Muscle layer of duodenum (tissue), 2 donors: ENCODE measurements around the gene ZNF827.
A peak's percentile ranks its signal among the peaks of the same experiment; 100 is the strongest.

Experiments used
- H3K27ac ChIP-seq: one replicate; pipeline ENCODE4 v1.7.0; 2013; ENCODE audit warnings: mild to moderate bottlenecking, low read length
- H3K27me3 ChIP-seq: one replicate; pipeline ENCODE4 v1.7.0; 2013; ENCODE audit warnings: low read depth, mild to moderate bottlenecking, control low read depth, low read length
- H3K36me3 ChIP-seq, 2 donors: one replicate each; pipeline ENCODE4 v1.7.0; 2013; ENCODE audit warnings: low read length in 2 of 2, control low read depth in 1 of 2, mild to moderate bottlenecking in 1 of 2; ENCODE audit not compliant: insufficient read depth in 2 of 2, control insufficient read depth in 1 of 2
- H3K4me1 ChIP-seq, 2 donors: one replicate each; pipeline ENCODE4 v1.7.0; 2013; ENCODE audit warnings: low read length in 2 of 2, mild to moderate bottlenecking in 2 of 2, control low read depth in 1 of 2, moderate library complexity in 1 of 2; ENCODE audit not compliant: insufficient read depth in 2 of 2, control insufficient read depth in 1 of 2
- H3K4me3 ChIP-seq, 2 donors: one replicate each; pipeline ENCODE4 v1.7.0; 2013; ENCODE audit warnings: low read length in 2 of 2, low read depth in 1 of 2, mild to moderate bottlenecking in 1 of 2
- H3K9me3 ChIP-seq, 2 donors: one replicate each; pipeline ENCODE4 v1.7.0; 2013; ENCODE audit warnings: low read length in 2 of 2, control low read depth in 1 of 2, mild to moderate bottlenecking in 1 of 2; ENCODE audit not compliant: control insufficient read depth in 1 of 2
- donor health status: healthy.

Gene ZNF827, protein sequence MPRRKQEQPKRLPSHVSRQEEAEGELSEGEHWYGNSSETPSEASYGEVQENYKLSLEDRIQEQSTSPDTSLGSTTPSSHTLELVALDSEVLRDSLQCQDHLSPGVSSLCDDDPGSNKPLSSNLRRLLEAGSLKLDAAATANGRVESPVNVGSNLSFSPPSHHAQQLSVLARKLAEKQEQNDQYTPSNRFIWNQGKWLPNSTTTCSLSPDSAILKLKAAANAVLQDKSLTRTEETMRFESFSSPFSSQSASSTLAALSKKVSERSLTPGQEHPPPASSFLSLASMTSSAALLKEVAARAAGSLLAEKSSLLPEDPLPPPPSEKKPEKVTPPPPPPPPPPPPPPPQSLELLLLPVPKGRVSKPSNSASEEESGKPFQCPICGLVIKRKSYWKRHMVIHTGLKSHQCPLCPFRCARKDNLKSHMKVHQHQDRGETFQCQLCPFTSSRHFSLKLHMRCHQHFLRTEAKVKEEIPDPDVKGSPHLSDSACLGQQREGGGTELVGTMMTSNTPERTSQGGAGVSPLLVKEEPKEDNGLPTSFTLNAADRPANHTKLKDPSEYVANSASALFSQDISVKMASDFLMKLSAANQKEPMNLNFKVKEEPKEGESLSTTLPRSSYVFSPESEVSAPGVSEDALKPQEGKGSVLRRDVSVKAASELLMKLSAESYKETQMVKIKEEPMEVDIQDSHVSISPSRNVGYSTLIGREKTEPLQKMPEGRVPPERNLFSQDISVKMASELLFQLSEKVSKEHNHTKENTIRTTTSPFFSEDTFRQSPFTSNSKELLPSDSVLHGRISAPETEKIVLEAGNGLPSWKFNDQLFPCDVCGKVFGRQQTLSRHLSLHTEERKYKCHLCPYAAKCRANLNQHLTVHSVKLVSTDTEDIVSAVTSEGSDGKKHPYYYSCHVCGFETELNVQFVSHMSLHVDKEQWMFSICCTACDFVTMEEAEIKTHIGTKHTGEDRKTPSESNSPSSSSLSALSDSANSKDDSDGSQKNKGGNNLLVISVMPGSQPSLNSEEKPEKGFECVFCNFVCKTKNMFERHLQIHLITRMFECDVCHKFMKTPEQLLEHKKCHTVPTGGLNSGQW

GRCh38 chr4:145938618-145939440 is at the start of gene ZNF827:
TSS of gene ZNF827 (minus strand) at chr4:145938823. CDS start at chr4:145938407, 416 bp downstream.
- H3K9me3 ChIP-seq: no peaks in the 10 kb centered on the region
- H3K36me3 ChIP-seq: no peaks in the 10 kb centered on the region
- H3K4me1 ChIP-seq: peaks cover 6 to 7% of the 10 kb centered on the region in 2 donors
- H3K27me3 ChIP-seq: no peaks in the 10 kb centered on the region
- H3K27ac ChIP-seq: peak within 1 kb of the TSS; percentile 84
- H3K4me3 ChIP-seq: peak within 1 kb of the TSS; percentile 89 to 93

GRCh38 chr4:145984563-145984962 is 45.9 kb upstream of the ZNF827 start:
- no peak overlapping the region for H3K27ac ChIP-seq
- H3K27me3 ChIP-seq: no peaks in the 10 kb centered on the region

DNA sequence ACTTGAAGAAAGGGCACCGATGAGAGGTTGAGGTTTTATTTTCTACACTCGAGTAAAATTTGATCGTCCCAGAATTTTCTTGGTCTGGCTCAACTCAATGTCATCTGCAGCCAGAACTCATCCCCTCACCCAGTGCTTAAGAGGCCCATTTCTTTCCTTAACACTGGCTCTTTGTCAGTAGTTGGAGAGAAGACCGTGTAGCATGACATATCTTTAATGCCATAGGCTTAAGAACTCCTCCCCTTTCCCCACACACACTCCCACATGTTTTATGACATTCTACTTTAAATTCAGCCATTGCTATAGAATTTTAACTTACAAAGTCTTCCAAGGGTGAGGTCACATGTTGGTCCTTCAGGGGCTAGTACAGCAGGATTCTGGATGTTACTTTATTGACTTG is 44.2 kb upstream of the ZNF827 start:
- Histone ChIP-seq H3K27me3 (no peaks in the 10 kb centered on the region), H3K9me3 (no peaks in the 10 kb centered on the region), H3K4me1 (no peaks in the 10 kb centered on the region), H3K4me3 (no peak overlapping the region), H3K36me3 (no peaks in the 10 kb centered on the region), H3K27ac (no peak overlapping the region)

More at GRCh38 chr4:145984563-145984962, 45.9 kb upstream of the ZNF827 start:
- H3K9me3 ChIP-seq: no peaks in the 10 kb centered on the region
- no peaks in the 10 kb centered on the region for H3K36me3 ChIP-seq
- H3K4me1 ChIP-seq: no peaks in the 10 kb centered on the region
- no peak overlapping the region for H3K4me3 ChIP-seq

- Histone ChIP-seq H3K9me3 (no peaks in the 10 kb centered on the region), H3K4me3 (no peak overlapping the region), H3K27me3 (no peaks in the 10 kb centered on the region)
These were observed 40.5 kb upstream of the ZNF827 start for GRCh38 chr4:145979160-145979559.

DNA sequence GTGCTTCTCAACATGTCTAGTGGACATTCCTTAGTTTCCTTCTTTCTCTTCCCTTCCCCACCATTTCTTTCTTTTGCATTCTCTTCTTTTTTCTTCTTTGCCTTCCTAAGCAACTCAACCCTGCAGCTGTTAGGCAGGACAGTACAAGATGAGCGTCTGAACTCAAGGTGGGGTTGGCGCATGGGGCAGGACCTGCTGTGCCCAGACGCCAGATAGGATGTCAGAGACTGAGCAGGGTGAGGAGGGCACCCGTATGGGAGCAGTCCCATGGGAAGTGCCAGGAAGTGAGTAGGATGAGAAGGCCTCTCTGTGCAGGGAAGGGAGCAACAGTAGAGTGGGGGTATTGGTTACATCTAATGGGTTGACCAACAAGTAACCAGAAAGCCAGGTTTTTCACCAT is 38.1 kb upstream of the ZNF827 start:
- Histone ChIP-seq H3K9me3 (no peaks in the 10 kb centered on the region), H3K4me3 (no peak overlapping the region), H3K36me3 (no peaks in the 10 kb centered on the region), H3K4me1 (no peaks in the 10 kb centered on the region), H3K27me3 (no peaks in the 10 kb centered on the region), H3K27ac (no peak overlapping the region)

More at GRCh38 chr4:145979160-145979559, 40.5 kb upstream of the ZNF827 start:
- no peak overlapping the region for H3K27ac ChIP-seq
- no peaks in the 10 kb centered on the region for H3K4me1 ChIP-seq
- no peaks in the 10 kb centered on the region for H3K36me3 ChIP-seq

- Histone ChIP-seq H3K27ac (no peak overlapping the region), H3K36me3 (no peaks in the 10 kb centered on the region), H3K4me3 (no peak overlapping the region), H3K9me3 (no peaks in the 10 kb centered on the region), H3K27me3 (no peaks in the 10 kb centered on the region), H3K4me1 (no peaks in the 10 kb centered on the region)
These were observed 21.4 kb upstream of the ZNF827 start for GRCh38 chr4:145960012-145960411.

- H3K27me3 ChIP-seq: no peaks in the 10 kb centered on the region
- no peak overlapping the region for H3K27ac ChIP-seq
- H3K36me3 ChIP-seq: no peaks in the 10 kb centered on the region
- H3K4me3 ChIP-seq: no peak overlapping the region
- no peaks in the 10 kb centered on the region for H3K9me3 ChIP-seq
- no peaks in the 10 kb centered on the region for H3K4me1 ChIP-seq
These were observed 18.7 kb upstream of the ZNF827 start for GRCh38 chr4:145957302-145957701.

GRCh38 chr4:145956288-145956890 is 17.8 kb upstream of the ZNF827 start:
- no peaks in the 10 kb centered on the region for H3K36me3 ChIP-seq

GRCh38 chr4:145954924-145955339 is 16.3 kb upstream of the ZNF827 start:
- Histone ChIP-seq H3K4me1 (no peaks in the 10 kb centered on the region), H3K36me3 (no peaks in the 10 kb centered on the region), H3K4me3 (no peak overlapping the region), H3K27ac (no peak overlapping the region), H3K27me3 (no peaks in the 10 kb centered on the region), H3K9me3 (no peaks in the 10 kb centered on the region)

More at GRCh38 chr4:145956288-145956890, 17.8 kb upstream of the ZNF827 start:
- no peaks in the 10 kb centered on the region for H3K27me3 ChIP-seq
- no peaks in the 10 kb centered on the region for H3K9me3 ChIP-seq
- H3K4me1 ChIP-seq: no peaks in the 10 kb centered on the region
- no peak overlapping the region for H3K27ac ChIP-seq
- no peak overlapping the region for H3K4me3 ChIP-seq

GRCh38 chr4:145951931-145952330 is 13.3 kb upstream of the ZNF827 start:
- Histone ChIP-seq H3K9me3 (no peaks in the 10 kb centered on the region), H3K4me3 (no peak overlapping the region), H3K27ac (no peak overlapping the region), H3K36me3 (no peaks in the 10 kb centered on the region), H3K27me3 (no peaks in the 10 kb centered on the region), H3K4me1 (no peaks in the 10 kb centered on the region)
